OCI-LY3 (cell line): Measurements from ENCODE around the gene QRICH1.

Experiments
- H2AFZ ChIP-seq: fragments of 200-600, 300-600 bp; shearing (Covaris generic); 2 replicates; pipeline ENCODE4 v1.6.0; 2014; ENCODE audit warnings: antibody characterized with exemption, low read depth, low read length
- H3K27ac ChIP-seq: fragments of 200-600, 300-600 bp; sonication (generic); 2 replicates; pipeline ENCODE4 v1.5.1; 2014; ENCODE audit warnings: mild to moderate bottlenecking, low read length, moderate library complexity, mixed read lengths
- H3K27me3 ChIP-seq: fragments of 200-600, 300-600 bp; sonication (generic); 2 replicates; pipeline ENCODE4 v1.6.1; 2014; ENCODE audit warnings: low read depth, low read length, mixed read lengths
- H3K36me3 ChIP-seq: fragments of 200-600, 300-600 bp; sonication (generic); replicated peaks from 2 replicates; pipeline ENCODE3; 2014; ENCODE audit warnings: low read depth, low read length, mixed read lengths
- H3K4me1 ChIP-seq: fragments of 300-600, 200-600 bp; sonication (generic); 2 replicates; pipeline ENCODE4 v1.6.1; 2014; ENCODE audit warnings: low read length, mixed read lengths
- H3K4me2 ChIP-seq: fragments of 200-600, 300-600 bp; sonication (generic); 2 replicates; pipeline ENCODE4 v1.6.1; 2014; ENCODE audit warnings: low read length, mixed read lengths
- H3K4me3 ChIP-seq: fragments of 300-600, 200-600 bp; sonication (generic); 2 replicates; pipeline ENCODE4 v1.5.1; 2014; ENCODE audit warnings: antibody characterized with exemption, mild to moderate bottlenecking, low read length, moderate library complexity
- H3K79me2 ChIP-seq: fragments of 300-600, 200-600 bp; shearing (Covaris generic); 2 replicates; pipeline ENCODE4 v1.6.1; 2014; ENCODE audit warnings: mild to moderate bottlenecking, low read length, mixed read lengths
- H3K9ac ChIP-seq: fragments of 300-600, 200-600 bp; shearing (Covaris generic); 2 replicates; pipeline ENCODE4 v1.6.0; 2014; ENCODE audit warnings: mild to moderate bottlenecking, low read length, moderate library complexity
- H3K9me3 ChIP-seq: fragments of 200-600, 300-600 bp; shearing (Covaris generic); 2 replicates; pipeline ENCODE4 v1.6.1; 2014; ENCODE audit warnings: low read length, mixed read lengths; ENCODE audit not compliant: insufficient read depth
- H4K20me1 ChIP-seq: fragments of 200-600, 300-600 bp; sonication (generic); 2 replicates; pipeline ENCODE4 v1.6.1; 2016; ENCODE audit warnings: low read length, mixed read lengths; ENCODE audit not compliant: insufficient read depth
- CTCF ChIP-seq: fragments of 200-600, 300-600 bp; sonication (generic); IDR thresholded peaks from 2 replicates; pipeline ENCODE4 v1.5.1; 2014; ENCODE audit warnings: antibody characterized with exemption, low read length, low read depth
- EZH2phosphoT487 ChIP-seq: fragments of 200-600 bp; shearing (Covaris generic); IDR thresholded peaks from 2 replicates; pipeline ENCODE4 v1.6.1; 2018; ENCODE audit warnings: antibody characterized with exemption, mixed run types, low read depth

Gene QRICH1

GRCh38 chr3:49025005-49025792 lies 68.7 kb downstream of the QRICH1 start:
- peaks cover 83% of the 10 kb centered on the region for H3K79me2 ChIP-seq
- H4K20me1 ChIP-seq: no peaks in the 10 kb centered on the region
- H3K4me3 ChIP-seq: no peak overlapping the region
- H3K36me3 ChIP-seq: peaks cover 60% of the 10 kb centered on the region
- no peak overlapping the region for H2AFZ ChIP-seq
- H3K9me3 ChIP-seq: no peaks in the 10 kb centered on the region
- peaks cover 24% of the 10 kb centered on the region for H3K4me1 ChIP-seq
- no peak overlapping the region for H3K9ac ChIP-seq
- no peak overlapping the region for H3K27ac ChIP-seq
- H3K4me2 ChIP-seq: no peak overlapping the region
- H3K27me3 ChIP-seq: no peaks in the 10 kb centered on the region
- no peak for TF ChIP-seq EZH2phosphoT487

DNA sequence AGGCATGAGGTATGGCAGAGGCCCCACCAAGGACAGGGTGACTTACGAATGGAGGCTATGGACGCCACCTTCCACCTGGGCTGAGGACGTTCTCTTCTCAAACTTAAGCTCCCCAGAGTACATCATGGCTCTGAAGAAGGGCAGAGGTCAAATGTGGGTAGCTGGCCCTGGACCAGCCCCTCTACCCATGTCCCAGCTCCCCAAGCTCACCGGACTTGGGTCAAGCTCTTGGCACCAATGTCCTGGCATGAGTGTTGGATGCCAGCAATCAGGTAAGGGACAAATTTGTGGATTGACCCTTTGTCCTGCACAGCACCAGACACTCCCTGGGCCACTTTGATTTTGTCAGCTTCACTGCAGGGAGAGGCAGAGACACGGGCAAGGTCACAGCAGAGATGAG lies 69.4 kb downstream of the QRICH1 start:
- H3K4me1 ChIP-seq: peaks cover 28% of the 10 kb centered on the region
- no peak overlapping the region for H3K4me2 ChIP-seq
- no peaks in the 10 kb centered on the region for H3K9me3 ChIP-seq
- H2AFZ ChIP-seq: no peak overlapping the region
- H3K27ac ChIP-seq: no peak overlapping the region
- TF ChIP-seq EZH2phosphoT487: no peak
- TF ChIP-seq CTCF: no peak
- H3K27me3 ChIP-seq: no peaks in the 10 kb centered on the region
- peaks cover 4% of the 10 kb centered on the region; the same call in 1 of the 2 replicates for H4K20me1 ChIP-seq
- peaks cover 62% of the 10 kb centered on the region for H3K36me3 ChIP-seq
- H3K79me2 ChIP-seq: peaks cover 91% of the 10 kb centered on the region
- no peak overlapping the region for H3K4me3 ChIP-seq
- no peak overlapping the region for H3K9ac ChIP-seq

DNA sequence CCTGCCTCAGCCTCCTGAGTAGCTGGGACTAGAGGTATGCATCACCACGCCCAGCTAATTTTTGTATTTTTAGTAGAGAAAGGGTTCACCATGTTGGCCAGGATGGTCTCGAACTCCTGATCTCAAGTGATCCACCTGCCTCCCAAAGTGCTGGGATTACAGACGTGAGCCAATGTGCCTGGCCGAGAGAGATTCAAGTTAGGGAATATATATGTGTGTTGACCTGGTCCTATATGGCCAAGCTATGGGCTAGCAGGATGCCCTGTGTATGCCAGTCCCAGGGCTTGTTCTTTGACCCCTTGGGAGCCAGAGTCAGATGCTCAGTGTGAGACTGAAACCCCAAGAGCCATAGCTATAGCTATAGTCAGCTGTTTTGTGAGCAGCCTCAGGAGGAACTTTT lies 70.1 kb downstream of the QRICH1 start:
- peaks cover 62% of the 10 kb centered on the region for H3K36me3 ChIP-seq

DNA sequence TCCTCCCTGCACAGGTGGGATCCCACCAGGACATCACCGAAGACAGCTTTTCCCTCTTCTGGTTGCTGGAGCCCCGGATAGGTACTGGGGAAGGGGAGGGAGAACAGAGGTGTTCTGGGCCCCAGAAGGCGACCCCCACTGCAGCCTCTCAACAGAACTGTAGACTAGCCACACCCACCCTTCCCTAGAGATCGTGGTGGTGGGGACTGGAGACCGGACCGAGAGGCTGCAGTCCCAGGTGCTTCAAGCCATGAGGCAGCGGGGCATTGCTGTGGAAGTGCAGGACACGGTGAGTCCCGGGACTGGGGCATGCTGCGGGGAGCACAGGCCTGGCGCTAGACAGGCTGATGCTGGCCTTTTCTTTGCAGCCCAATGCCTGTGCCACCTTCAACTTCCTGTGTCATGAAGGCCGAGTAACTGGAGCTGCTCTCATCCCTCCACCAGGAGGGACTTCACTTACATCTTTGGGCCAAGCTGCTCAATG lies 71.1 kb downstream of the QRICH1 start:
- peak overlapping the region; percentile 88 for H3K4me3 ChIP-seq
- H3K27me3 ChIP-seq: no peaks in the 10 kb centered on the region
- peak overlapping the region; percentile 98 for H3K9ac ChIP-seq
- peaks cover 81% of the 10 kb centered on the region for H3K79me2 ChIP-seq
- H3K4me2 ChIP-seq: peak overlapping the region; percentile 95
- peaks cover 22% of the 10 kb centered on the region for H3K4me1 ChIP-seq
- TF ChIP-seq EZH2phosphoT487 (no peak), CTCF (no peak)
- peaks cover 4% of the 10 kb centered on the region; the same call in 1 of the 2 replicates for H4K20me1 ChIP-seq
- no peak overlapping the region for H2AFZ ChIP-seq
- no peaks in the 10 kb centered on the region for H3K9me3 ChIP-seq
- H3K36me3 ChIP-seq: peaks cover 52% of the 10 kb centered on the region
- peak overlapping the region; percentile 88 for H3K27ac ChIP-seq

More for the DNA sequence above, 70.1 kb downstream of the QRICH1 start:
- peaks cover 30% of the 10 kb centered on the region for H3K4me1 ChIP-seq
- peaks cover 4% of the 10 kb centered on the region; the same call in 1 of the 2 replicates for H4K20me1 ChIP-seq
- H3K9me3 ChIP-seq: no peaks in the 10 kb centered on the region
- H3K4me3 ChIP-seq: no peak overlapping the region
- peaks cover 91% of the 10 kb centered on the region for H3K79me2 ChIP-seq
- no peak overlapping the region for H3K4me2 ChIP-seq
- no peak for TF ChIP-seq CTCF
- no peak for TF ChIP-seq EZH2phosphoT487
- no peak overlapping the region for H3K27ac ChIP-seq
- H2AFZ ChIP-seq: no peak overlapping the region
- no peaks in the 10 kb centered on the region for H3K27me3 ChIP-seq
- no peak overlapping the region for H3K9ac ChIP-seq
